GM21360 (cell line): ENCODE measurements around the gene SCGB3A2.

Experiments
- ATAC-seq: cut with Tn5 transposase; IDR thresholded peaks from one replicate; pipeline ENCODE4 v1.9.1; 2021; ENCODE audit warnings: mild to moderate bottlenecking, moderate library complexity; ENCODE audit not compliant: unreplicated experiment

Gene SCGB3A2, protein sequence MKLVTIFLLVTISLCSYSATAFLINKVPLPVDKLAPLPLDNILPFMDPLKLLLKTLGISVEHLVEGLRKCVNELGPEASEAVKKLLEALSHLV

GRCh38 chr5:147878066-147878759, at the start of gene SCGB3A2:
TSS of gene SCGB3A2 (plus strand) at chr5:147878711. CDS start at chr5:147878804, 93 bp downstream.
- no peak for ATAC-seq

GRCh38 chr5:147830035-147830434, 48.5 kb upstream of the SCGB3A2 start:
- ATAC-seq, result no peak

- ATAC-seq, result no peak
Measured at GRCh38 chr5:147831465-147831864, 47.0 kb upstream of the SCGB3A2 start, which contains the start of gene SPINK1. TSS of gene SPINK1 (minus strand) at chr5:147831671. CDS start at chr5:147831577, 94 bp downstream.

GRCh38 chr5:147832541-147832940, 46.0 kb upstream of the SCGB3A2 start:
- ATAC-seq, result no peak

DNA sequence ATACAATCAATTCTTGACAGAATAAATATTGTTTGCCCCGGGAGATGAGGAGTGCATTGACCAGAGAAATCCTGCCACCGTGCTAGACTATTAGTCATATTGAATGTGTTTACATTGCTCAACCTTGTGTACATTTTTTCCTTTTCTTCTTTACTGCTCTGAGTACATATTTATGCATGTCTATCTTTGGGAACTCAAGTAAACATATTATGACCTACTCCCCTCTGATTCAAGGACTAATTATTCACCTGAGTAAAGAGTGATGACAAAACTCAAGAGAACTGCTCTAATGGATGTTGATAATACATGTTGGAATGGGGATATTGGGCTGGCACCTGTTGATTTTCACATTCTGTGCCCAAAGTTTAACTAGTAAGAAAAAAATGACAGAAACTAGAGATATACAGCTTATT, 43.1 kb upstream of the SCGB3A2 start:
- no peak for ATAC-seq

DNA sequence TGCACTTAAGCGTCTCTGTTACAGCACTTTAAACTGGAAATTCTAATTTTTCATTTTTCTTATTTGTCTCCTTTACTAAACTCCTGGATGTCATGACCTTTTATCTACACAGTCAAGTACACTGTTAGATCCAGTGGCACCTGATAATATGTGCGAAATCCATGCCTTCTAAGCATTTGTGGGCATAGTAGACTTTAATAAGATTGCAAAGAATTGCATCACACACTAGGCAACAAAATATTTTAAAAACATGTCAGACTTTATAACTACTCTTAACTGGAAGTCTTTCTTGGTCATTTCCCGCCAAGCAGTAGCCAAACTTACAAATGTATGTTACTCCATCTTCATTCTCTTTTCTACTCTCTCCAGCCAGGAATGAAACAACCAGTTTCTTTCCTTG, 42.1 kb upstream of the SCGB3A2 start:
- no peak for ATAC-seq

GRCh38 chr5:147842869-147843268, 35.6 kb upstream of the SCGB3A2 start:
- no peak for ATAC-seq

DNA sequence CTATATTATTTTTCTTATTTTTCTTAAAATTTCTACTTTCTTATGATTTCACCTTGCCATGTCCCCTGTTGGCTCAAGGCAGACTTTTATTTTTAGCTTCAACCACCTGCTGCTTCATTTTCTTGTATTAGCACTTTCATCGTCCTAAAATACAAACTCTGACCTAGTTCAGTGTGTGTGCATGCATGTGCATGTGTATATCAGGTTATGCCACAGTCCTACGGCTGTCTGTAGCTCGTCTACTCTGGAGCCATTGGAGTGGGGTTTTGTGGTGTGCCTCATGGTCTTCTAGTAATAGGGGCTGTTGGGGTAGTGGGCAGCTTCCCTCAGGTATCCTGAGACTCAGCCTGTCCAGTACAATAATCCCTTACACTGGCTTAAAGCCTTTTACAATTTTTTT, 33.7 kb upstream of the SCGB3A2 start:
- ATAC-seq, result no peak

- no peak for ATAC-seq
Measured at GRCh38 chr5:147845618-147846017, 32.9 kb upstream of the SCGB3A2 start.

DNA sequence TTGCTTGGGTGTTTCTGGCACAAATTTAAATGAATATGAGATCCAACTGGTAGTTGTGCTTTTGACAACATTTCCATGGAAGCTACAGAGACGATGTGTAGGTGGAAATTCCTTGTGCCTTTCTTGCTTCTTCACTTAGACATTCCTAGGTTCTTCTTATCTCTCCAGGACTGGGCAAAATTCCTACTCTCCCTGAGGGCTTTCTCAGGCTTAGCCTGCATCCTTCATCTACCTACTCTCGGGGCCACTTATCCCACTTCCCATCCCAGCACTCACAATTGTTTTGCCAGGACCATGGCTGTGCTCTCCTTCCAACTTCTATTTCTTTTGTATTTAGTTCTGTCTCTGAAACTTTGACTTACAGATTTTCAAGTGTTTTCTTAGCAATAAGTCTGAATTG, 29.3 kb upstream of the SCGB3A2 start:
- ATAC-seq, result no peak

DNA sequence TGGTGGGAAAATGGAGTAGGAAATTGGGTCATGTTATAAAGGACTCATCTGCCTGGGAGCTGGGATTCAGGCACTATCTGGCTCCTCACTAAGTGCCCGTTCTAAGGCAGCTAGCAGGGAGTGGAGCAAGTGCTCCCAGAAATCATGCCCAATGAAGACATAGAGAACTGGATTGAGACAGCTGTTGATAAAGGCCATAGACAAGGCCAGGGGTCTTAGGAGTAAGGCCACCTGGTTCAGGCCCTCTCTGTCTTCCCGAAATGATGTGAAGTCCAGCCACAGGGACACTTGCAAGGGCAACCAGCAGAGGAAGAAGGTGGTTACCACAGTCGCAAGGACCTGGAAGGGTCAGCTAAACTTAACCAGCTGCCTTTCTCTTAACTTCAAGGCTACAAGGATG, 26.9 kb upstream of the SCGB3A2 start:
- ATAC-seq, result no peak

GRCh38 chr5:147852365-147852764, 26.1 kb upstream of the SCGB3A2 start:
- ATAC-seq, result no peak

DNA sequence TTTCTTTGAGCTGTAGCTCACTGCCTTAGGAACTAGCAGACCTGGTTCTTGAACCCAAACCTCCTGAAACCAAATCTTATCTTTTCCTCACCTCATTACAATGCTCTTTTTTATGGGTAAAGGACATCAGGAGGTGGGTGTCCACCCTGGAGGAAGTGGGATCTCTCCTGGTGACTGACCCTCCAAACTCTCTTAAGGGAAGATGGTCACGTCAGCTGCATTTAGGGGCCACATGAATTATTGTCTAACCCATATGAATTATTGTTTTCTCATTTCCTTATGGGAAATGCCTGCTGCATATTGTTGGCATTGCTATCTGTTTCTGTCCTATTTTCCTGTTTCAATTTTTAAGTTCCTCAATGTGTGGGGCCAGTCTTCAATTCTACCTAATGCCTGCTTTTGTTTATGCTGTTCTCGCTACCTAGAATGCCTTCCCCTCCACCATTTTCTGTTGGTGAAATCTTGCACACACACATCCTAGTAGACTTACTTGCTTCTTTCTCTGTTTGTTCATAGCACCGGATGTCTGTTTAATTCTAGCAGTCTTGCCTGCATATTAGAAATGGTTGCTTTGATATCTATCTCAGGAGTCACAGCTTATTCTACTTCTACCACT, 25.0 kb upstream of the SCGB3A2 start:
- no peak for ATAC-seq

GRCh38 chr5:147854331-147854730, 24.2 kb upstream of the SCGB3A2 start:
- ATAC-seq, result no peak

- no peak for ATAC-seq
Measured at GRCh38 chr5:147854894-147855773, 23.4 kb upstream of the SCGB3A2 start.

GRCh38 chr5:147855774-147856069, 22.8 kb upstream of the SCGB3A2 start:
- ATAC-seq, result no peak

DNA sequence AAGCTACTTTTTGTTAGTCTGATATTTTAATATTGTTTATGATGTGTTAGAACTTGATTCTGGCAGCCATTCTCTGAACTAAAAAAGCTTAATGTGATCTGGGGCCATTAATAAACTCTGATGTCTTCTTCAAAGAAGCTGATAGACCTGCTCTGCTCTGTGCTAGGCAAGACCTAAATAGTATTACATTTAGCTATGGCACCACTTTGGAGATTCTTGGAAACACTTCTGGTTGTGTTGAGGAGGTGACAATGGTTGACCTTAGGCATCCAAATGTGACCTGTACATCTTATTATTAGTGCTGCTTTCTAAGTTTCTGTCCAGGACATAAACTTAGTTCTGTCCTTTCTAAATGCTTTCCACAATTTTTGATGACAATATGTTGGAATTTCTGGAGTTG, 21.7 kb upstream of the SCGB3A2 start:
- ATAC-seq, result no peak

GRCh38 chr5:147857302-147858129, 21.0 kb upstream of the SCGB3A2 start:
- ATAC-seq, result peak; percentile 93

GRCh38 chr5:147858565-147858964, 19.9 kb upstream of the SCGB3A2 start:
- no peak for ATAC-seq

DNA sequence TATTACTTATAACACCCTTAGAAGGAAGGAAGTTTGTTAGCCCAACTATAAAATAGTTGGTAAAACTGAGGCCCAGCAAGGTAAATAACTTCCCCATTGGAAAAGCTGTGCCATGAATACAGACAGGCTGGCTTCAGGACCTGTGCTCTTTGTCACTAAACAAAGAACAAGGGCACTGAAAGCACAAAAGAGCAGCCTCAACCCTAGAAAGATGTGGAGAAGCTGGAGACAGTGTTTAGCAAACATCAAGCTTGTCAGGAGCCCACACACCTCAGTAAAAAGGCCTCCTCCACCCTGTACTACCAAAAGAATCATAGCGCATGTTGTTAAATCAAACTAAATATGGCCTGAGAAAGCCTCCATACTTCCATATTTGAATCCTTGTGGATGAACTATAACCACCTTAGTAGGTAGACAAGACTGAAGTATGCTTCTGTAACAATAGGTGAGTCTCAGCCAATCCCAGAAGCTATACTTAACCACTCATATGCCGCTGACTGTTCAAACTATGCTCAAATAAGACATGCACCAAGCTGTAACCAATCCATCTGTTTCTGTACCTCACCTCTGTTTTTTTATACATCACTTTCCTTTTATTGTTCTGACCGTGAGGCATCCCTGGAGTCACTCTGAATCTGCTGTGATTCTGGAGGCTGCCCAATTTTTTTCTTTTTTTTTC, 18.4 kb upstream of the SCGB3A2 start:
- no peak for ATAC-seq
